Measurements from ENCODE around the gene RFX3.

DNA sequence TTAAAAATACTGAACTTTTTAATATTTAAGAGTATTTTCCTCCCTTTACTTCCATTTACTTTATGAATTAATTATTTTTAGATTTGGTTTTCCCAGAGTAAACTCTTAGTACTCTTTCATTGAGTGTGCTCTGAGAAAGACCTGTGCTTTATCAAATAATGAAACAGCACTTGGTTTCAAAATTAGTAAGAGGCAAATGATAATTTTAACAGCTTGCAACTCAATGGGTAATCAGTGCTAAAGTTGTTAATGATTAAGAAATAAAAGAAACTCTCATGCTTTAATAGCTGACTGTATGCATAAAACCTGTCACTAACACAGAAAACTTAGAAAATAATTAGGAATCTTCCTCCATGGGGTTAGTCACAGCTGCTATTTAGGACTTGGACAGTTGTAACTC, 244.4 kb downstream of the RFX3 start:
- TF ChIP-seq, protein P1, sequence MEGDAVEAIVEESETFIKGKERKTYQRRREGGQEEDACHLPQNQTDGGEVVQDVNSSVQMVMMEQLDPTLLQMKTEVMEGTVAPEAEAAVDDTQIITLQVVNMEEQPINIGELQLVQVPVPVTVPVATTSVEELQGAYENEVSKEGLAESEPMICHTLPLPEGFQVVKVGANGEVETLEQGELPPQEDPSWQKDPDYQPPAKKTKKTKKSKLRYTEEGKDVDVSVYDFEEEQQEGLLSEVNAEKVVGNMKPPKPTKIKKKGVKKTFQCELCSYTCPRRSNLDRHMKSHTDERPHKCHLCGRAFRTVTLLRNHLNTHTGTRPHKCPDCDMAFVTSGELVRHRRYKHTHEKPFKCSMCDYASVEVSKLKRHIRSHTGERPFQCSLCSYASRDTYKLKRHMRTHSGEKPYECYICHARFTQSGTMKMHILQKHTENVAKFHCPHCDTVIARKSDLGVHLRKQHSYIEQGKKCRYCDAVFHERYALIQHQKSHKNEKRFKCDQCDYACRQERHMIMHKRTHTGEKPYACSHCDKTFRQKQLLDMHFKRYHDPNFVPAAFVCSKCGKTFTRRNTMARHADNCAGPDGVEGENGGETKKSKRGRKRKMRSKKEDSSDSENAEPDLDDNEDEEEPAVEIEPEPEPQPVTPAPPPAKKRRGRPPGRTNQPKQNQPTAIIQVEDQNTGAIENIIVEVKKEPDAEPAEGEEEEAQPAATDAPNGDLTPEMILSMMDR (IDR thresholded peaks at IDR 0.05; ENCODE audit: insufficient read depth, low read depth, low read length) = no peak
- TF ChIP-seq EZH2 (IDR thresholded peaks at IDR 0.05; ENCODE audit: insufficient read depth, low read length) = no peak

Measured in astrocyte (in vitro differentiated cells and primary cell).